NCI-H345 (cell line): ENCODE results near the gene CHST11.
A peak's percentile ranks its signal among the peaks of the same experiment; 100 is the strongest.

Source experiments
- DNase-seq: peaks from one replicate; lab custom pipeline; 2025; lab: John Stamatoyannopoulos, UW

The CHST11 gene

GRCh38 chr12:104433061-104433460 is 23.7 kb upstream of the CHST11 start:
- DNase-seq, result no peak

DNA sequence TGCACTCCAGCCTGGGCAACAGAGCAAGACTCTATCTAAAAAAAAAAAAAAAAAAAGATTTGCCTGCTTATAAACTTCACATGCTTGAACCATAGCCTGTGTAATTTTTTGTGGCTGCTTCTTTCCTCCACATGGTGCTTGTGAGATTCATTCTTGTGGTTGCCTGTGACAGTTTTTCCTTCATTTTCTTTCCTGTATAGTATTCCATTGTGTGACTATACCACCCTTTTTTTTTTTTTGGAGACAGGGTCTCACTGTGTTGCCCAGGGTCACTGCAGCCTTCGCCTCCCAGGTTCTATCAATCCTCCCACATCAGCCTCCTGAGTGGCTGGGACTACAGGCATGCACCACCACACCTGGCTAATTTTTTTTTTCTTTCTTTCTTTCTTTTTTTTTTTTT is 22.6 kb upstream of the CHST11 start:
- DNase-seq, result no peak

DNA sequence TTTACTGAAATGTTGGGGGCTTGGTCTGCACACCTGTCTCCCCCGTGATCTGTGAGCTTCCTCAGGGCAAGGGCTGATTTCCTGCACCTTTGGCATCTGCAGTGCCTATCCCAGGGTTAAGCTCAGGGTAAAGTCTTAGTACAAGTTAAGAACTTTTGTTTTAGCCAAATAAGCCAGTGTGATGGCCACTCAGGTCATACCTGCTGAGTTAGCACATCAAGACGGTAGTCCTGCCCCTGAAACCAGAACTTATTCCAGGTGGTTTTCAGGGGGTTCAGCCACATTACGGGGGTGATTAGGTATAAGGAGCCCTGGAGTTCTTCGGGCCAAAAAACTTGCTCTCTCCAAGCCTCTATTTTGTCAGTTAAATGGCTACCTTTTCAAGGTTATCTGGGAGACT is 21.6 kb upstream of the CHST11 start:
- DNase-seq, result no peak

DNA sequence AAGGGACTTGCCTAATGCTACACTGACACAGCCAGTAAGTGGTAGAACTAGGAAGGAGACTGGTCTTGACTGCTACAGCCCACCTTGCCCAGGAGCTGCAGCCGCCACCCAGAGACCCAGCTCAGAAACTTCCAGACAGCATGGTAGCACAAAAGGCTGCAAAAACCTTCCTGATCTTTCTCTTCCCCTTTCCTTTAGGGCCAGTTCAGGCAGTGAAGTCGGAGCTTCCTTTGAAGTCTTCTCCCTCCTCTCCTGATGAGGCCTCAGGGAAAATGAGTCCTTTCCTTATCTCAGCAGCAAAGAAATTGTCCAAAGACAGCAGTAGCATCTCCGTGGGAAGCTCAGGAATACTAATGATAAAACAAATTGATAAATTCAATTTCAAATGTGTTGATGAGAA is 21.0 kb upstream of the CHST11 start:
- no peak for DNase-seq

GRCh38 chr12:104436790-104437189 is 20.0 kb upstream of the CHST11 start:
- no peak for DNase-seq

GRCh38 chr12:104438134-104438533 is 18.6 kb upstream of the CHST11 start:
- no peak for DNase-seq

- no peak for DNase-seq
Observed at GRCh38 chr12:104439137-104439536, 17.6 kb upstream of the CHST11 start.

DNA sequence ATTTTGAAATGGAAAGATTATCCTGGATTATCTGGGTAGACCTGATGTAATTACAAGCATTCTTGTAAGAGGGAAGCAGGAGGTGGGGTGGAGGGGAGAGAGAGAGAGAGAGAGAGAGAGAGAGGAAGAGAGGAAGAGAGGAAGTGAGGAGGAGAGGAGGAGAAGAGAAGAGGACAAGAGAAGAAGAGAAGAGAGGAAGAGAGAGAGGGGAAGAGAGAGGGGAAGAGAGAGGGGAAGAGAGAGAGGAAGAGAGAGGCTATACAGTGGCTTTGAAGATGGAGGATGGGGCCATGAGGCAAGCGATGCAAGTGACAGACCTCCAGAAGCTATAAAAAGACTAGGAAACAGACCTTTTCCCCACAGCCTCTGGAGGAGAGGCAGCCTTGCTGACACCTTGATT is 13.7 kb upstream of the CHST11 start:
- DNase-seq, result no peak

GRCh38 chr12:104446646-104447421 is 9.9 kb upstream of the CHST11 start:
- DNase-seq, result no peak

DNA sequence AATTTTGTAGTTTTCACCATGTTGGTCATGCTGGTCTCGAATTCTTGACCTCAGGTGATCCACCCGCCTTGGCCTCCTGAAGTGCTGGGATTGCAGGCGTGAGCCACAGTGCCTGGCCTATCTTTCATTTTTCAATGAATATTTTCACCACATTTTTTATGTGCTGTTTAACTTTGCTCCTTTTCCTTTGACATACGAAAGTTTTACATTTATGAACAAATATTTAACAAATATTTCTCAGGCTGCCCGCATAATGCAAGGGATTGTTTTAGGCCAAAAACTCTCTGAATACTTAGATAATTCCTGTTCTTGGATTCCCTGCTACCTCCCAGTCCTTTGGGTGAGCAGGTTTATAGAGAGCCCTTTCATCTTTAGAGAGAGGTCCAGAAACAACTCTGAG is 8.7 kb upstream of the CHST11 start:
- DNase-seq, result no peak

- DNase-seq, result no peak
Observed at GRCh38 chr12:104448451-104448850, 8.3 kb upstream of the CHST11 start.

- no peak for DNase-seq
Observed at GRCh38 chr12:104450700-104451099, 6.0 kb upstream of the CHST11 start.

DNA sequence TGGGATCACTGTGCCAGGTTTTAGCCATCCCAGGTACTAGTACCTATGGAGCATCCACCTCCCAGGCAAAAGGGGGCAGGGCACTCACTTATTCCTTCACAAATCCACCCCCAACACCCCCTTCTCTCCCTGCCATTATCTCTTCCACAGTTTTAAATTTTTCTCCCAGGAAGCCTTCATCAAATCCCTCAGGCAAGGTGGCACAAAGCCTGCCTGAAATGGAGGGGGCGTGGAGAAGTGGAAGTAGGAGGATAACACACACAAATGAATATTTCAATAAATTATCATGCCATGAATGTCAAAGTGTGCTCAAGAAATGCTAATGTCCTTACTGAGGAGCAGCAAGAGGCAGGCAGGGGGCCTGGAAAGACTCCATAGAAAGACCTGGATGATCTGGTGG is 4.7 kb upstream of the CHST11 start:
- no peak for DNase-seq

- no peak for DNase-seq
Observed at GRCh38 chr12:104453133-104453532, 3.6 kb upstream of the CHST11 start.

DNA sequence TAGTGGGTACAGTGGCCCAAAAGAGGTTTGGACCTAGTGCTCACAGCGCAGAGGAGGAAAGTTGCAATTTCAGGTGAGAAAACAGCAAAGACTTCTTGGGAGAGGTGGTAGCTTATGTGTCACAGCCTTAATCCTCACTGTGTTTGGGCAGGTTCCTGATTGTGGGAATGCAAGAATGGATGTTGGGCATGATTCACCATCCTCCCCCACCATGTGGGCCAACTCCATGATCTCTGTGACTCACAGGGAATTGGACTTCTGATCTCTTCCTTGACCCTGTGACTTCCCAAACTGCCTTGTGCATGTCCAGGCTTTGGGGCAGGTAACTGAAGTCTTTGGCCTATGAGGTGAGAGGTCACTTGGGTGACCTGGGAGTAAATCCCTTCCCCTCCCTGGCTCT is 1.8 kb upstream of the CHST11 start:
- no peak for DNase-seq

DNA sequence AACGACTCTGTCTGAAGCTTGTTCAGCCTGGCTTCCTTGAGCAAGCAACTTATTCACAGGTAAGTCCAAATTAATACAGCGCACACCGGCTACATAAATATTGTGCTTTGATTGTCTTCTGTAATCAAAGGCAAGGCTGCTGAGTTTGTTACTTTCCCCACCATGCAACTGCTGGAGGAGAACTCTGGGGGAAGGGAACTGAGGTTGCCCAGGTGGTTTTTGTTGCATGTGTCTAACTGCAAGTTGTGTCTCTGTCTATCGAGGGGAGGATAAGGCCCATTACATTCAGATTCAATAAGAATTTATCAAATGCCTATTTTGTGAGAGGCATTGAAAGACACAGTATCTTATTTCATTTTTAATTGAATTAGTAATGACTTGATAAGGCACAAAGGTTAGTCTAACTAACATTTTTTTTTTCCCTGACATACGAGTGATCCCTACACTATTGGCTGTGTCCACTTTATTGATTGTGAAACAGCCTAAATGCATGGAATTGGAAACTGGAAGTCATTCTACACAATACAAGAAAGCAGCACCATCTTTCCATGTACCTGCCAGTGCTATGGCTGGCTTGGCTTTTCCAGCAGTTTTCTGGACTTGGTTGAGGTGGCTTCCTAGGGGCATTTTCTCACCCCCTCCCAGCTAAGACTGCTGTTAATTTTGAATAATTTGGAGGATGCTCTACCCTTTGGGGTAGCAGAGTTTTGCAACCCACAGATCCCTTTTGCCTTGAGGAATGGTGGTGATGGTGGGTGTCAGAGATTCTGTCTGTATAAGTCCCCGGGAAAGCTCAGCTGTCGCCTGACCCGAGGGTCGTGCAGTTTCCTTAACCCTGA is 951 bp upstream of the CHST11 start:
- no peak for DNase-seq

DNA sequence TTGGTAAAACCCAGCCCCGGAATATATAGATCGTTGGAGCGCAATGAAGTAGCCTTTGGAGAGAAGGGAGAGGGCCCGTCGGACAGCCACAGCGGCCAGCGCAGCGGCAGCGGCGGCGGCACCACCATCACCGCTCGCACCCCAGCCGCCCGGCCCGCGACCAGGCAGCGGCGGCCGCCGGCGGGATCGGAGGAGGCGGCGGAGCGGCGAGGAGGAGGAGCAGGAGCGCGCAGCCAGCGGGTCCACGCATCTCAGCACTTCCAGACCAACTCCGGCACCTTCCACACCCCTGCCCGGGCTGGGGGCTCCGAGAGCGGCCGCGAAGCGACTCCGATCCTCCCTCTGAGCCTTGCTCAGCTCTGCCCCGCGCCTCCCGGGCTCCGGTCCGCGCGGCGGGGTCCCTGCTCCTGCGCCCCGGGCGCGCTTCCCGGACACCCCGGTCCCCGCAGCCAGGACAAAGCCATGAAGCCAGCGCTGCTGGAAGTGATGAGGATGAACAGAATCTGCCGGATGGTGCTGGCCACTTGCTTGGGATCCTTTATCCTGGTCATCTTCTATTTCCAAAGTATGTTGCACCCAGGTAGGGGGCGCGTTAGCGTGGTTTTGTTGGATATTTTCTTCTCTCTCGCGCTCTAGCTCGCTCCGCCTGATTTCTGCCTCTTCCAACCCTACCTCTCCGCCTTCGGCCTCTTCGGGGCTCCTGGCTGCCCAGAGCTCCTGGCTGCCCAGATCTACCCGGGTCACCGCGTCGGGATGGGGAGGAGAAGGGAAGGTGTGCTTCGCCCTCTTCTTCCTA is 400 bp downstream of the CHST11 start:
- peak; percentile 72 for DNase-seq

DNA sequence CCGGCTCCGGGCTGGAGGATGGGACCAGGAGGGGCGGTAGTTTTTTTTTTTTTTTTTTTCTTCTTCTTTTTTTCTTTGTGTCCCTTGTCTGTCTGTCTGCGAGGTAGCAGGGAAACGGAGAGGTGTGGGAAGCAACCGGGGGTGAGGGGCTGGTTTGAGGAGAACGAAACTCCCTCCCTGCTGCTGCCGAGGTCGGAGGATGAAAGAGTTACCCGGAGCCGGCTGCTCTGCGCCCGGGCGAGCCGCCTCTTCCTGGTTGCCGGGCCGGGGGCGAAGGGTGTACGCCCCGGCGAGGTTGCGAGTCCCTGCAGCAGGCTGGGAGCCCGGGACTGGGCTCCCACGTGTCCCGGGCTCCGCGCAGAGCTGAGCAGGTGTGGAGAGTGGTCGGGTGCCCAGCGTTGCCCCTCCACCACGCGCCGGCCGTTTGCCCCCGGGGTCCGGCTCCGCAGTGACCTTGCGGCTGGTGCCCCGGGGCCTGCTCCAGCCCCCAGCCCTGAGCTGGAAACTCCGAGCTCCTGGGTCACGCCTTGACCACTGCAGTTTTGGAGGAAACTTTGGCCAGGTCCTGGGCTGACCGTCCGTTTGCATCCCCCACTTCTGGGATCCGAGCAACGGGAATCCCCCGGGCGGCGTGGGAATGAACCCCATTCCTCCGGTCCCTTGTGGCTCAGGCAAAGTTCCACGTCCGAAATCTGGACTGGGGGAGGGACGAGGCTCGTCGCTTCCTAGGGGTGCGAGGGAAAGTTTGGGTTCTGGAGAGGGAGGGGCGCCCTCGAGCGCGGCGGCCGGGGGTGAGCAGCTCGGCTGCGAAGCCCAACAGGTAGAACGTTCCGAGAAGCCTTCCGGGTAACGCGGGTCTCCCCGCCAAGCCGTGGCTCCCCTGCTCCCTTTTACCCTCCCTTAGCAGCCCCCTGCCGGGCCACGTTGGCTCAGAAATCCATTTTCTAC is 1.3 kb downstream of the CHST11 start:
- peak; percentile 31 for DNase-seq

GRCh38 chr12:104458694-104459367 is 2.1 kb downstream of the CHST11 start:
- no peak for DNase-seq

GRCh38 chr12:104459368-104459909 is 2.7 kb downstream of the CHST11 start:
- DNase-seq, result no peak
